ENCODE measurements around the gene RGR.

The RGR gene

GRCh38 chr10:84221916-84222315 lies 22.9 kb upstream of the RGR start:
- DNase-seq (ENCODE audit: low read depth), result no peak

GRCh38 chr10:84224411-84225028 lies 20.3 kb upstream of the RGR start:
- no peak for DNase-seq (ENCODE audit: low read depth)

- DNase-seq (ENCODE audit: low read depth), result no peak
Observed at GRCh38 chr10:84225427-84226173, 19.3 kb upstream of the RGR start, which contains the start of gene LRIT2. TSS of gene LRIT2 (minus strand) at chr10:84225544. CDS start at chr10:84225520, 24 bp downstream.

GRCh38 chr10:84226616-84227015 lies 18.2 kb upstream of the RGR start:
- DNase-seq (ENCODE audit: low read depth), result no peak

GRCh38 chr10:84227810-84228209 lies 17.0 kb upstream of the RGR start:
- DNase-seq (ENCODE audit: low read depth), result no peak

- DNase-seq (ENCODE audit: low read depth), result no peak
Observed at GRCh38 chr10:84230359-84230758, 14.5 kb upstream of the RGR start.

GRCh38 chr10:84232376-84232775 lies 12.5 kb upstream of the RGR start:
- no peak for DNase-seq (ENCODE audit: low read depth)

GRCh38 chr10:84233940-84234339 lies 10.9 kb upstream of the RGR start:
- DNase-seq (ENCODE audit: low read depth), result no peak

GRCh38 chr10:84234479-84234878 lies 10.4 kb upstream of the RGR start:
- no peak for DNase-seq (ENCODE audit: low read depth)

- DNase-seq (ENCODE audit: low read depth), result no peak
Observed at GRCh38 chr10:84235096-84235495, 9.8 kb upstream of the RGR start.

GRCh38 chr10:84236807-84237198 lies 8.1 kb upstream of the RGR start:
- DNase-seq (ENCODE audit: low read depth), result no peak

GRCh38 chr10:84237199-84238051 lies 7.4 kb upstream of the RGR start:
- no peak for DNase-seq (ENCODE audit: low read depth)

- DNase-seq (ENCODE audit: low read depth), result no peak
Observed at GRCh38 chr10:84238909-84239308, 5.9 kb upstream of the RGR start.

GRCh38 chr10:84241185-84241790 lies 3.6 kb upstream of the RGR start, which contains the start of gene LRIT1:
TSS of gene LRIT1 (minus strand) at chr10:84241546. CDS start at chr10:84241439, 107 bp downstream.
- DNase-seq (ENCODE audit: low read depth), result no peak

GRCh38 chr10:84243759-84244158 lies 1.1 kb upstream of the RGR start:
- DNase-seq (ENCODE audit: low read depth), result no peak

GRCh38 chr10:84247496-84247895 lies 2.6 kb downstream of the RGR start:
- no peak for DNase-seq (ENCODE audit: low read depth)

GRCh38 chr10:84248794-84249193 lies 3.9 kb downstream of the RGR start:
- no peak for DNase-seq (ENCODE audit: low read depth)

GRCh38 chr10:84254552-84255478 lies 10.0 kb downstream of the RGR start:
- DNase-seq (ENCODE audit: low read depth), result no peak

- no peak for DNase-seq (ENCODE audit: low read depth)
Observed at GRCh38 chr10:84256510-84257342, 11.9 kb downstream of the RGR start.

GRCh38 chr10:84257343-84258020 lies 12.6 kb downstream of the RGR start:
- DNase-seq (ENCODE audit: low read depth), result no peak
